Naive thymus-derived CD4-positive, alpha-beta T cell (primary cell): Measurements from ENCODE around the gene CHST12. TPM values are rescaled to one million over a fixed set of nuclear protein-coding genes. Genes with fewer than 3 reads are reported as not detected.

Source experiments
- ATAC-seq: fragments of 150-1000 bp; cut with Tn5 transposase; 2 replicates; pipeline ENCODE4 v1.10.0; 2021; ENCODE audit warnings: mild to moderate bottlenecking, moderate library complexity
- CTCF ChIA-PET: fragments of 350-600 bp; sonication (Branson Sonifier 250); formaldehyde crosslinking; loops from one replicate; lab custom pipeline; 2021; ENCODE audit warnings: antibody characterized with exemption; lab: Charles Lee
- POLR2A ChIA-PET: fragments of 350-600 bp; sonication (Branson Sonifier 250); formaldehyde crosslinking; loops from one replicate; lab custom pipeline; 2021; ENCODE audit warnings: antibody characterized with exemption, inconsistent platforms; lab: Charles Lee
- DNase-seq, 9 donors: peaks; one replicate each; pipeline versions ENCODE4 v3.0.0 to v3.0.0-alpha.2; 2020 to 2022; ENCODE audit warnings: mixed read lengths in 1 of 9
- H3K27ac ChIP-seq: one replicate; pipeline ENCODE4 v1.7.0; 2013; ENCODE audit warnings: mild to moderate bottlenecking, low read depth, low read length, moderate library complexity
- H3K27me3 ChIP-seq, 2 donors: one replicate each; pipeline ENCODE4 v1.7.0; 2013; ENCODE audit warnings: low read length in 2 of 2, mild to moderate bottlenecking in 2 of 2, moderate library complexity in 2 of 2; ENCODE audit not compliant: control insufficient read depth in 2 of 2, insufficient read depth in 2 of 2
- H3K36me3 ChIP-seq, 3 experiments: 1 replicate in 2 of 3; 2 replicates in 1 of 3; pipeline ENCODE4 v1.7.0; 2013; ENCODE audit warnings: low read length in 3 of 3, mild to moderate bottlenecking in 3 of 3, moderate library complexity in 1 of 3; ENCODE audit not compliant: insufficient read depth in 3 of 3, control insufficient read depth in 2 of 3
- H3K4me1 ChIP-seq, 2 donors: one replicate each; pipeline ENCODE4 v1.7.0; 2013; ENCODE audit warnings: low read length in 2 of 2, mild to moderate bottlenecking in 2 of 2, moderate library complexity in 1 of 2; ENCODE audit not compliant: control insufficient read depth in 2 of 2, insufficient read depth in 2 of 2
- H3K4me3 ChIP-seq: 2 replicates; pipeline ENCODE4 v1.7.0; 2013; ENCODE audit warnings: mild to moderate bottlenecking, low read length
- H3K9me3 ChIP-seq, 3 experiments: 1 replicate in 2 of 3; 2 replicates in 1 of 3; pipeline ENCODE4 v1.7.0; 2013; ENCODE audit warnings: low read length in 3 of 3; ENCODE audit not compliant: control insufficient read depth in 2 of 3
- H3K27ac Mint-ChIP-seq, 9 donors: one replicate each; pipeline ENCODE4 v1.8.0; 2020 to 2022; ENCODE audit warnings: mixed read lengths in 9 of 9, mild to moderate bottlenecking in 8 of 9, moderate library complexity in 5 of 9, inconsistent platforms in 2 of 9
- H3K27me3 Mint-ChIP-seq, 5 donors: one replicate each; pipeline ENCODE4 v1.8.0; 2021 to 2022; ENCODE audit warnings: mixed read lengths in 5 of 5, mild to moderate bottlenecking in 1 of 5
- H3K36me3 Mint-ChIP-seq, 5 donors: one replicate each; pipeline ENCODE4 v1.8.0; 2020 to 2022; ENCODE audit warnings: mixed read lengths in 5 of 5, mild to moderate bottlenecking in 3 of 5, inconsistent platforms in 1 of 5
- H3K4me1 Mint-ChIP-seq, 7 donors: one replicate each; pipeline ENCODE4 v1.8.0; 2020 to 2022; ENCODE audit warnings: mixed read lengths in 7 of 7, mild to moderate bottlenecking in 3 of 7, inconsistent platforms in 1 of 7
- H3K4me3 Mint-ChIP-seq, 10 donors: one replicate each; pipeline ENCODE4 v1.8.0; 2020 to 2022; ENCODE audit warnings: mild to moderate bottlenecking in 10 of 10, mixed read lengths in 10 of 10, moderate library complexity in 6 of 10, inconsistent platforms in 2 of 10
- H3K9me3 Mint-ChIP-seq, 11 donors: one replicate each; pipeline ENCODE4 v1.8.0; 2020 to 2022; ENCODE audit warnings: mixed read lengths in 11 of 11, mild to moderate bottlenecking in 4 of 11, inconsistent platforms in 1 of 11, moderate library complexity in 1 of 11
- intact Hi-C, 2 donors: fragments of 100-400 bp; cut with micrococcal nuclease; formaldehyde crosslinking; loops; one replicate each; pipeline ENCODE4 v1.15.1; 2023
- polyA plus RNA-seq, 2 donors: library from polyadenylated mRNA; unstranded; fragments of 300-500 nt; fragmentation: Illumina TruSeq; gene quantifications; one replicate each; pipeline ENCODE4 v1.2.3, GENCODE V29; 2021
- total RNA-seq, 6 experiments: library from RNA in 5 of 6; stranded (reverse) in 5 of 6; gene quantifications; 1 replicate in 5 of 6; 2 replicates in 1 of 6; pipeline ENCODE4 v1.2.3 and lab custom pipeline; 2021 to 2026

The CHST12 gene
- total and polyA plus RNA-seq, 7 experiments from 2014 or later, result 8.1 to 41.6 (median 19.5) TPM

- Mint-ChIP-seq H3K27me3 (peaks cover 0 to 2% (median 0%) of the 10 kb centered on the region in 5 donors), H3K4me3 (peak overlapping the region in 1 of 10 donors; percentile 3), H3K9me3 (no peaks in the 10 kb centered on the region), H3K36me3 (no peaks in the 10 kb centered on the region), H3K4me1 (peaks cover 7 to 26% (median 18%) of the 10 kb centered on the region in 7 donors), H3K27ac (no peak overlapping the region)
- H3K27ac ChIP-seq, result no peak overlapping the region
- H3K4me1 ChIP-seq, result peaks cover 3 to 5% of the 10 kb centered on the region in 2 donors
- DNase-seq (no peak), ATAC-seq (no peak)
- H3K4me3 ChIP-seq, result no peak overlapping the region
- POLR2A ChIA-PET, result no interaction called here
- no peaks in the 10 kb centered on the region for H3K9me3 ChIP-seq
- intact Hi-C loops, result no loop called here
- no peaks in the 10 kb centered on the region for H3K27me3 ChIP-seq
- H3K36me3 ChIP-seq, result no peaks in the 10 kb centered on the region
- CTCF ChIA-PET, result no interaction called here
These were observed 4.9 kb upstream of the CHST12 start for GRCh38 chr7:2398506-2398905.

- H3K4me1 ChIP-seq, result peaks cover 11 to 13% of the 10 kb centered on the region in 2 donors
- Mint-ChIP-seq H3K4me1 (peaks cover 16 to 33% (median 26%) of the 10 kb centered on the region in 7 donors), H3K4me3 (peak overlapping the region in 4 of 10 donors; percentile 12 to 65 (median 59)), H3K27me3 (peaks cover 0 to 2% (median 0%) of the 10 kb centered on the region in 5 donors), H3K27ac (peak overlapping the region in 6 of 9 donors; percentile 38 to 81 (median 52)), H3K36me3 (peaks cover 0 to 4% (median 0%) of the 10 kb centered on the region in 5 donors), H3K9me3 (no peaks in the 10 kb centered on the region)
- DNase-seq (no peak), ATAC-seq (no peak)
- H3K27ac ChIP-seq, result no peak overlapping the region
- no peaks in the 10 kb centered on the region for H3K9me3 ChIP-seq
- POLR2A ChIA-PET, result no interaction called here
- peaks cover 0 to 3% (median 0%) of the 10 kb centered on the region in 3 experiments for H3K36me3 ChIP-seq
- CTCF ChIA-PET, result interaction anchor here (0.6 kb wide), 2 partner anchors 196 to 1468 kb away, joined by 3 read pairs; no protein-coding TSS in a partner anchor
- no peak overlapping the region for H3K4me3 ChIP-seq
- intact Hi-C loops, result loop anchor here (5.0 kb wide), 4 partner anchors 107 to 983 kb away; partner anchors contain the start of genes CARD11 (in 1 of the 2) and TTYH3 (in 1 of the 2)
- no peaks in the 10 kb centered on the region for H3K27me3 ChIP-seq
These were observed 3.4 kb upstream of the CHST12 start for GRCh38 chr7:2399848-2400587.

GRCh38 chr7:2402687-2403013 is 761 bp upstream of the CHST12 start:
- Histone ChIP-seq H3K36me3 (peaks cover 0 to 3% (median 0%) of the 10 kb centered on the region in 3 experiments), H3K4me3 (peak overlapping the region; percentile 81), H3K4me1 (peaks cover 23 to 24% of the 10 kb centered on the region in 2 donors), H3K9me3 (no peaks in the 10 kb centered on the region), H3K27me3 (no peaks in the 10 kb centered on the region), H3K27ac (peak overlapping the region; percentile 65)
- no peak for ATAC-seq
- intact Hi-C loops, result loop anchor here (1.0 to 5.0 kb wide), 9 partner anchors 48 to 985 kb away; partner anchors contain the start of genes EIF3B (in 2 of the 2), CARD11 (in 1 of the 2), IQCE (in 1 of the 2) and MAD1L1 (in 1 of the 2)
- POLR2A ChIA-PET, result interaction anchor here (0.6 to 1.0 kb wide), 5 partner anchors 9 to 832 kb away, joined by 3 to 4 read pairs (median 3); no protein-coding TSS in a partner anchor
- peaks cover 0 to 2% (median 0%) of the 10 kb centered on the region in 5 donors for H3K27me3 Mint-ChIP-seq
- CTCF ChIA-PET, result no interaction called here
- peaks cover 0 to 8% (median 0%) of the 10 kb centered on the region in 5 donors for H3K36me3 Mint-ChIP-seq
- no peak for DNase-seq
- H3K4me1 Mint-ChIP-seq, result peaks cover 38 to 52% (median 46%) of the 10 kb centered on the region in 7 donors
- H3K27ac Mint-ChIP-seq, result peak overlapping the region in 7 of 9 donors; percentile 31 to 87 (median 71)
- H3K4me3 Mint-ChIP-seq, result peak overlapping the region; percentile 80 to 94 (median 88)
- no peaks in the 10 kb centered on the region for H3K9me3 Mint-ChIP-seq

GRCh38 chr7:2403718-2404648 is 572 bp downstream of the CHST12 start:
- Mint-ChIP-seq H3K36me3 (peaks cover 0 to 16% (median 0%) of the 10 kb centered on the region in 5 donors), H3K27ac (peak overlapping the region; percentile 60 to 96 (median 84)), H3K4me1 (peaks cover 43 to 63% (median 55%) of the 10 kb centered on the region in 7 donors), H3K4me3 (peak overlapping the region; percentile 79 to 92 (median 84)), H3K9me3 (no peaks in the 10 kb centered on the region), H3K27me3 (peaks cover 0 to 2% (median 0%) of the 10 kb centered on the region in 5 donors)
- H3K27ac ChIP-seq, result peak overlapping the region; percentile 70
- intact Hi-C loops, result loop anchor here (1.0 to 5.0 kb wide), 9 partner anchors 50 to 987 kb away; partner anchors contain the start of genes EIF3B (in 2 of the 2), CARD11 (in 1 of the 2), IQCE (in 1 of the 2) and MAD1L1 (in 1 of the 2)
- CTCF ChIA-PET, result interaction anchor here (0.9 kb wide), 1 partner anchor 10 kb away, joined by 3 read pairs; no protein-coding TSS in a partner anchor
- ATAC-seq, result peak; percentile 12
- no peaks in the 10 kb centered on the region for H3K9me3 ChIP-seq
- peaks cover 0 to 3% (median 0%) of the 10 kb centered on the region in 3 experiments for H3K36me3 ChIP-seq
- peaks cover 23 to 37% of the 10 kb centered on the region in 2 donors for H3K4me1 ChIP-seq
- peak overlapping the region; percentile 66 for H3K4me3 ChIP-seq
- H3K27me3 ChIP-seq, result no peaks in the 10 kb centered on the region
- POLR2A ChIA-PET, result interaction anchor here (0.9 to 1.3 kb wide), 3 partner anchors 11 to 834 kb away, joined by 3 to 4 read pairs (median 3); no protein-coding TSS in a partner anchor
- DNase-seq, result peak in 7 of 9 donors; percentile 15 to 42 (median 22)

GRCh38 chr7:2404714-2405119 is 1.3 kb downstream of the CHST12 start:
- no peaks in the 10 kb centered on the region for H3K27me3 ChIP-seq
- H3K27ac Mint-ChIP-seq, result peak overlapping the region; percentile 60 to 96 (median 84)
- peaks cover 0 to 2% (median 0%) of the 10 kb centered on the region in 5 donors for H3K27me3 Mint-ChIP-seq
- DNase-seq (no peak), ATAC-seq (no peak)
- H3K4me1 Mint-ChIP-seq, result peaks cover 48 to 64% (median 60%) of the 10 kb centered on the region in 7 donors
- ChIA-PET CTCF (interaction anchor here (0.9 kb wide), 1 partner anchor 9 kb away, joined by 3 read pairs; no protein-coding TSS in a partner anchor), POLR2A (interaction anchor here (1.3 kb wide), 1 partner anchor 116 kb away, joined by 3 read pairs; no protein-coding TSS in a partner anchor)
- H3K36me3 Mint-ChIP-seq, result peaks cover 0 to 19% (median 0%) of the 10 kb centered on the region in 5 donors
- H3K9me3 ChIP-seq, result no peaks in the 10 kb centered on the region
- peaks cover 23 to 41% of the 10 kb centered on the region in 2 donors for H3K4me1 ChIP-seq
- H3K36me3 ChIP-seq, result peaks cover 0 to 3% (median 0%) of the 10 kb centered on the region in 3 experiments
- H3K27ac ChIP-seq, result peak overlapping the region; percentile 70
- intact Hi-C loops, result loop anchor here (5.0 kb wide), 7 partner anchors 103 to 987 kb away; partner anchors contain the start of genes CARD11 (in 1 of the 2), MAD1L1 (in 1 of the 2), PSMG3 (in 1 of the 2) and TTYH3 (in 1 of the 2)
- H3K9me3 Mint-ChIP-seq, result no peaks in the 10 kb centered on the region
- H3K4me3 Mint-ChIP-seq, result peak overlapping the region; percentile 79 to 92 (median 84)
- peak overlapping the region; percentile 66 for H3K4me3 ChIP-seq
